ENCODE data around the gene CETP.
"Not testable (repeated sequence)": the region's sequence is repeated elsewhere in the genome, so short reads cannot be mapped to it uniquely, and the experiment has no call there.

The CETP gene

DNA sequence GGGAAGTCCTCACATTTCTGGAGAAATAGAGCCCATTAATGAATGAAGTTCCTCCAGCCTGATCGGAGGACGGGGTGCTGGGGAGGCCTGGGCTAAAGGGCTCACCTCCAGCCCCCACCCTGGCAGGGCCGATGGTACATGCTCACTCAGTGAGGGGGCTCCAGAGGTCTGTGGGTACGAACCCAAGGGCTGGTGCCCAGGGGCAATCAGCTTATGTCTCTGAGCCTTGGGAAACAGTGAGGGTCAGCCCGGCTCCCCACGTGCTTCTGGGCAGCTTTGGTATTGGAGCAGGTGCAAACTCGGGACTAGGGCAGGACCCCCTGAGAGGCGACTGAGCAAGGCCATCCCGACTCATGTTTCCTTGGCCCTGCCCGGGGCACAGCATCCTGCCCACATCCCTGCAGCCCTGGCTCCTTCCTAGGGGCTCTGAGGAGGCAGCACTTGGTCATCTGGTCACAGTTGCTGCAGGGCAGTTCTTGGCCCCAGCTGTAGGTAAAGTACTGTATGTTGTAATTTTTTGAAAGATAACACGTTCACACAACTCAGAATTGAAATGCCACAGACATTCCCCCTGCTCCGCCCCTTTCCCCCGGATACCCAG lies 969 bp upstream of the CETP start:
- no peak for DNase-seq

DNA sequence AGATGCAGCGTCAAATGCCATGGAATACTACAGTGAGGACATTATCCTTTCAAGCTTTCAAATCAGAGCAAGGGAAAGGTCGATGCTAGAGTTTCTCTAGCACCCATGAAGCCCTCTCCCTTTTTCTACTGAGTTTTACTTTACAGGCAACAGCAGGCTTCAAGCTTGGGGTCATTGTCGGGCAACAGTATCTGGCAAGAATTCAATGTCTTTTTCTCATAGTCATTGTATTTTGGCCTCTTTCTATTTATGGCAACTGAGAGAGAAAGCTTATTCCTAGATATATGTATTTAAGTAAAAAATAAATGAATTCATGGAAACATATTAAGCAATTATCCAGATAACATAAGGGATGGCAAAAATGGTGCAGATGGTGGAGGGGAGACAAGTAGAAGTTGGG lies 364 bp upstream of the CETP start:
- no peak for DNase-seq

DNA sequence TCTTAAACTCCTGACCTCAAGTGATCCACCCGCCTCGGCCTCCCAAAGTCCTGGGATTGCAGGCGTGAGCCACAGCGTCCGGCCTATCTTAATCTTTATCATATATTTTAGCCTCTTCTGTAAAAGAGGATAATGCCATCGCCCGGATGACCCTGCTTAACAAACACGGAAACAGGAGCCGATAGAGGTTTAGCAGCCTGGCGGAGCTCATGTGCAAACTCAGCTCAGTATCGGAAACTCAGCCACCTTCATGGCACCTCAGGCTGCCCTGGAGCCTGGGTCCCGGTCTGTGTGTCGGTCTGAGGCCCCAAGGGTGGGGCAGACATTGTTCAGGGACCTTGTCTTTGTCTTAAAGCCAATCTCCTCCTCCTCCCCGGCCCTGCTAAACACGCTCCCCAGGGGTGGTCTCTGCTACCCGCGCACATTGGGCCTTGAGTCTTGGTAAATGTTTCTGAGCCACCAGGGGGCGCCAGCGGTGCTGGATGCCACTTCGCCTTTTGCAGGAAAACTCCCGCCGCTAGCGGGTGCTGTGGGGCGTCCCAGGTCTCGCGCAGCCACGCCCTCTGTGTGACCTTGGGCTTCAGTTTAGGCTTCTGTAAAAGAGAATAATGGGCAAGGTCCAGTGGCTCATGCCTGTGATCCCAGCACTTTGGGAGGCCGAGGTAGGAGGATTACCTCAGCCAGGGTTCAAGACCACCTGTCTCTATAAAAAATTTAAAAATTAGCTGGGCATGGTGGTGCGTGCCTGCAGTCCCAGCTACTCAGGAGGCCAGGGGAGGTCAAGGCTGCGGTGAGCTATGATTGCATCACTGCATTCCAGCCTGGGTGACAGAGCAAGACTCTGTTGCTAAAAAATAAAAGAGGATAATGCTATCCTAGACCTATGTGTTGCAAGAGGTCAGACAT lies 2.7 kb downstream of the CETP start:
- peak; percentile 59 for DNase-seq

DNA sequence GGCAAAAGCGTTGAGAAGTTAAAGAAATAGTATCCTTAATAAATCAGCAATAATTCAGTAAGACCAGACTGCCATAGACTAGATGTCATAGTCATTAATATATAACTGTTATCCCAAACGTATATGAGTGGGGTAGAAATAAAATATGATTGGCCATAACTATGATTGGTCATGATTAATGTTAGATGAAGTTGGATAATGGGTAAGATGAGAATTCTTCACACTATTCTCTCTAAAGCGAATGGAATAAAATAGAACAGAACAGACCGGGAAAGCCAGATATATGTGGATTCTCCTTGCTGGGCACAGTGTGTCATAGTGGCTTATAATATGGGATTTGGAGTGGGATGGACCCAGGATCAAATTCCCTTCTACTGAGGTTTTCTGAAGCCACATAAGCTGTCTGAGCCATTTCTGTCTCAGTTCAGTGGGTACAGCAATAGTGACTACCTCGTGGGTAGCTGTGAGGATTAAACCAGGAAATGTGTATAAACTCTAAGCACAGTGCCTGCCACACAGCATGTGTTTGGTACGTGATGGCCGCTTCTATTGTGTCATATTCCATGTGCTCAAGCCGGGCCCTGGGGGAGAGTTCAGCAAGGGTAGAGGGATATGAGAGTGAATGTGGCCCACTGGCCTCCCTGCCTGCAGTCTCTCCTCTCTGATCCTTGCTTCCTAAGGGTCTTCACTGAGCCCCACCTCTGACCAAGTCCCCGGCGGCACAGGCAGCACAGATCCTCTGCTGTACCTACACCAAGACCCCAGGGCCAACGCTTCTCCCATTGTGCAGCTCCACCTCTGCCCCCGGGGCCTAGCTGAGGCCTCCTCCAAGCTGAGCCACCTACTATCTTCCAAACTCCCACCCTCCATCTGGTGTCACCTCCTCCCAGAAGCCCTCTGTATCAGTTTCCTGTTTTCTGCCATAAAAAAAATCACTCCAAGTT lies 3.7 kb downstream of the CETP start:
- no peak for DNase-seq

DNA sequence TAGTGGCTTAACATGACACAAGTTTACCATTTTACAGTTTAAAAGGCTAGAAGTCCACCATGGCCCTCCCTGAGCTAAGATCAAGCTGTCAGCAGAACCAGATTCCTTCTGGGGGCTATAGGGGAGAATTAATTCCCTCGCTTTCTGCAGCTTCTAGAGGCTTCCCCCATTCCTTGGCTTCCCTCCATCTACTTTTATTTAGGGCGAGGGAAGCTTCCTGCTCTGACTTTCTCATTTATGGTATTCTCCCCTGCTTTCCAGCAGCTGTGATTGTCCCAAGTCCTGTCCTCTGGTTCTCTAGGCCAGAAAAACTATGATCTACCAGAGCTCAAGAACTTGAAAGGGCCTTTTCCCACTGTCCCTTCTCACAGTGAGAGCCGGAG lies 4.3 kb downstream of the CETP start:
- DNase-seq, result no peak

DNA sequence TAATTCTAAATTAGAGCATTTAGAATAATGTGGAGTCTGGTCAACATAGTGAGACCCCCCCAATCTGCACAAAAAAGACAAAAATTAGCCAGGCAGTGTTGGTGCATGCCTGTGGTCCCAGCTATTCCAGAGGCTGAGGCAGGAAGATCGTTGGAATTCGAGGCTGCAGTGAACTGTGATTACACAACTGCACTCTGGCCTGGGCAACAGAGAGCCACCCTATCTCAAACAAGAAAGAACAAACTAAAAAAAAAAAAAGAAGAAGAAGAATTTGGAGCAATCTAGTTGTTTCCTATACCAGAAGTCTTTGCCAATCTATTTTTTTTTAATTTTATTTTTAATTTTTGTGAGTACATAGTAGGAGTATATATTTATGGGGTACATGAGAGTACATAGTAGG lies 6.0 kb downstream of the CETP start:
- DNase-seq, result no peak

DNA sequence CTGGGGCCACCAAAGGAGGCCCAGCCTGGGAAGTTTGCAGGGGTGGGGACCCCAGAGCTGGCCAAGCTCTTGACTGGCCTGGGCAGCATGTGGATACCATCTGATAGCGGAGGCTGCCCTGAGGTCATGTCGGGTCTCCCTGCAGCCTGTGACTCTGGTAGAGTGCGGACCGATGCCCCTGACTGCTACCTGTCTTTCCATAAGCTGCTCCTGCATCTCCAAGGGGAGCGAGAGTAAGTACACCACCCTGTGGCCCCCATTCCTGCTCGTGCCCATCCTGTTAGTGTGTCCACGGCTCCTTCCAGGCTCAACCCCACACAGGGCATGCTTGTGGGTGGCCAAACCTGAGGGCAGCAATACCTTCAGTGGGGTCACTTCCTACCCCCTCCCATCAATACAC lies 8.0 kb downstream of the CETP start:
- no peak for DNase-seq

DNA sequence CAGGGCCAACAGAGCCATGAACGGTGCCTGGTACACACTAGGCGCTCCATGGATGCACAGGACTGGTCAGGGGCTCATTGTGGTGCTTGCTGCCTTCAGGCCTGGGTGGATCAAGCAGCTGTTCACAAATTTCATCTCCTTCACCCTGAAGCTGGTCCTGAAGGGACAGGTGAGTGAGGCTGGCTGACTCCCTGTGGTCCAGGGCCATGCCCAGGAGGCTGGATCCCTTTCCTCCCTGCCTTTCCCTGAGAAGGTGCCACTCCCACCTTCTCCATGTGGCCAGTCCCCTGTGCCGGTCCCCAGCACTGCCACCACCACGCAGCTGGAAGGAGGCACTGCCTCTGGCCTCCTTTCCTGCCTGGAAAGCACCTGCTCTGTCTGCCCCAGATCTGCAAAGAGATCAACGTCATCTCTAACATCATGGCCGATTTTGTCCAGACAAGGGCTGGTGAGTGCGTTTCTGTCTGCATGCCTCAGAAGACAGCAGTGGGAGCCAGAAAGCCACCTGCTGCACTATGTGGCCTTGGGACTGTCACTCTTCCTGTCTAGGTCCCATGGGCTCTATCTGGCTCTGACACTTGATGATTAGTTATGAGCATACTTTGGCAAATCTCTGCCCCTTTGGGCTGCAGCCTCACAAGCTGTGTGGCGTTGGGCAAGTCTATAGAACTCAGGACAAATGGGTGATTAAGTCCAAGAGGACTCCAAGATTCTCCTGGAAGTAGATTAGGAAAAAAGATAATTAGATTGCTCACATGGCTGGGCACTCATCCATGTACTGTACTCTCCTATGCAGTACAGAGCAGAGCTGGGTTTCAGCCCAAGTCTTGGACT lies 9.4 kb downstream of the CETP start:
- no peak for DNase-seq

DNA sequence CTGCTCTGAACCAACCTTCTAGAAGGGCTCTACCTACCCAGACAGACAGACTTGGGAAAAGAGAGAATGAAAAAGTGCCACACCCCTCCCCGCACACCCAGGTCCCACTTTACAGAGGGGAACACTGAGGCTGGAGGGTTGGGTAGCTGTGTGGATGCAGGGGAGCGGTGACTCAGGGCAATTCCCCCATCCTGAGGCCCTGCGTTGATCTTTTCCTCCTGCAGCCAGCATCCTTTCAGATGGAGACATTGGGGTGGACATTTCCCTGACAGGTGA lies 10.0 kb downstream of the CETP start:
- no peak for DNase-seq

DNA sequence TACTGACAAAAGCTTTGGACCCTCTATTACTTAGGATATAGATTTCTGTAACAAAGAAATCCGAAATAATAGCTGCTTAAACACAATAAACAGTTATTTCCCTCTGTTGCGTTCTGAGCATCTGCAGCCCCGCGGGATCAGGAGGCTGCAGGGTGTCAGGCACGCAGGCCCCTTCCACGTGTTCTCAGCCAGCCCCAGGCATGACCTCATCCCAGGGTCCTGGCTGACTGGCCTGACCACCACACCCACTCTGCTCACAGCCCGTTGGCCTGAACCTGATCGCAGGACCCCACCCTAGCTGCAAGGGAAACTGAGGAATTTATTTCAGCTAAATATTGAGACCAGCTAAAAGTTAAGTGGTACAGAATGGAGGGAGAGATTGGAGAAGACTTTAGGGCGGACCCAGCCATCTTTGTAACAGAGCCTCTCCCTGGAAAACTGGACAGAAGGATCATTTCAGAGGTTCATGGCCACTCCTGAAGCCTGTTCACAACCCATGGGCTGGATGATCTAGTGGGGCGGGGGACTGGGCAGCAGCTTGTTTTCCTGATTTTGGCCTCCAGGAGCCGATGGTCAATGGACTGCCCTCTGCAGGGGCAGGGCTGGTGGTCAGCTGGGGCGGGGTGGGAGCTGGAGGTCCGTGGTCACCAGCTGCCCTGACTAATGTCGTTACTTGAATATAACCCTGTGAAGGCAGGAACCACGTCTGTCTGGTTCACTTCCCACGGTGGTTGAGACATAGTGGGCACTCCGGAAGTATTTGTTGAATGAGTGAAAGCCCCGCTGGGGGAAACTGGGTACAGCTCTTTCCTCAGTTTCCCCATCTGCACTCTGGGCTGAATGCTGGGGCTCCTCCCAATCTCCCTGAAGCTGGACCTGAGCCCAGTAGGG lies 10.9 kb downstream of the CETP start:
- no peak for DNase-seq

DNA sequence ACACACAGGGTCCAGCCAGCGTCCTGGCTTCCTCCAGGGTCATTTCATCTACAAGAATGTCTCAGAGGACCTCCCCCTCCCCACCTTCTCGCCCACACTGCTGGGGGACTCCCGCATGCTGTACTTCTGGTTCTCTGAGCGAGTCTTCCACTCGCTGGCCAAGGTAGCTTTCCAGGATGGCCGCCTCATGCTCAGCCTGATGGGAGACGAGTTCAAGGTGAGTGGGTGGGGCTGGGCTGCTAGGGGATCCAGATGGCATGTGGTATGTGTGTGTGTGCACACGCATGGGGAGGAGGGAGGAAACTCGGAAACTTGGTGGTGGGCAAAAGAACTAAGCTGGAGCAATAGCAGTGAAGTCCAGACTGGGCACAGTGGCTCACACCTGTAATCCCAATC lies 11.5 kb downstream of the CETP start:
- no peak for DNase-seq

DNA sequence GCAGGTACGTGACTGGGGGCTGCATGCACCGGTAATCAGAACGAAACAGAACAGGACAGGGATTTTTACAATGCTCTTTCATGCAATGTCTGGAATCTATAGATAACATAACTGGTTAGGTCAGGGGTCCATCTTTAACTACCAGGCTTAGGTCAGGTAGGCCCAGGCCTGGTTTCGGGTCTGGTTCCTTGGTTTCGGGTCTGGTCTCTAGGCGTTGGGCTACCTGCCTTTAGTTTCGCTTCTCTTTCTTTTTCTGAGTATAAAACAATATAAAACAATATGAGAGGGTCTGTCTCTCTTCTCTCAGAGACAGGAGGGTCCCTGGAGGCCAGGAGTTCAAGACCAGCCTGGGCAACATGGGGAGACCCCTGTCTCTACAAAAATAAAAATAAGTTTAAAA lies 12.1 kb downstream of the CETP start:
- DNase-seq, result not testable (repeated sequence)

DNA sequence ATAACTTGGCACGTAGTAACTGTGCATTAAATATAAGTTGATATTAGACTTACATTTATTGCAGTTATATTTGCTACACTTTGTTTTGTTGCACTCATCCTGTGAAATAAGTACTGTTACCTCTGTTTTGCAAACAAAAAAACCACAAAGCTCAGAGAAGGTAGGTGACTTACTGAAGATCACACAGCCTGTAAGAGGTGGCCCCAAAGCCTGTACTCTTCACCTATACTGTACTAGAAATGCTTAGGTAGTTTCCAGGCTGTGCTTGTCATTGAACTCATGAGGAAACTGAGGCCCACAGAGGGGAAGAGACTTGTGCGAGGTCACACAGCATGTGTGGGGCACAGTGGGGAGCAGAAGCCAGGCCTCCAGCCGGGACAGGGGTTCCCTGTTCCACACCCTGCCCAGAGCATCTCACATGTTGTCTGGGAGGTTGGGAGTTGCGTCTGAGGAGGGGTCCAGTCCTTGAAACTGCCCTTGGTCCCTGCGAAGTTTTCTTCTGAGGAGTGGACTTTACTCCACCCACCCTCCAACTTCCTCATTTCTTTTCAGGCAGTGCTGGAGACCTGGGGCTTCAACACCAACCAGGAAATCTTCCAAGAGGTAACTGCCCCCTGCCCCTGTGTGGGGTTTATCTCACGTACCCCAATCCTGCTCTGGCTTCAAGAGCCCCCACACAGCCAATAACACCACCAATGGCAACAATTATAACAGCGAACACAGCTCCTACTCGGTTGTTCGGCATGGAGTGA lies 13.0 kb downstream of the CETP start:
- no peak for DNase-seq

DNA sequence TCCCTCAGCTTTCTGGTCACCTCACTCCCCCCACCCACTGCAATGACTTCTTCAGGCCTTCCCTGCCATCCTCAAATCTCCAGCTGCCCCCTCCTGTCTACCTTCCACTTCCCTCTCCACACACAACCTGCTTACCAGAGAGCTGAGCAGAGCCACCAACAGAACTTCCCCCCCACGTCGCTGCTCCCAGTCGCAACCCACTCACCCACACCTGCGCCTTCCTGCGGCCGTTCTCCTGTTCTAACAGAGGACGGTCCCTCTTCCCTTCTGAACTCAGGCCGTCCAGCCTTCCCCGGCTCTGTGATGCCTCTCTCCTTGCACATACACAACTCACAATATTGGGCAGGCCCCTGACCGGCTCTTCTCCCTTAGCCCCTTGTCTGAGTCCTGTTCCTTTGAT lies 14.0 kb downstream of the CETP start:
- no peak for DNase-seq

DNA sequence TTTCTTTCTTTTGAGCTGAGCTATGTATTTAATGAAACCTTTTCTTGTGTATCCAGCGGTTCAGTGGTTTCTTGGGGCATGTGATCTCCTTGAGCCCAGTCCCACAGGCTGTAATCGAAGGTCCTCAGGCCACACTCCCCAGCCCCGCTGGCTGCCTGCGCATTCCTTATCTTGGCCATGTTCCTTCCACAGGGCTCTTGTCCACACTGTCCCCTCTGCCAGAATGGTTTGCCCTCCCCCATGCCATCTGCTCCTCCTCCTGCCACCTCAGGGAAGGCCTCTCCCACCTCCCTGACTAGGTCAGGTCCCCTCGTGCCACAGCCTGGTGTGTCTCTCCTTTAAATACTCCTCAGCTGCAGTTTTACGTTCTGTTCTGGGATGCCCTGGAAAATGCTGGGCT lies 15.5 kb downstream of the CETP start:
- no peak for DNase-seq

DNA sequence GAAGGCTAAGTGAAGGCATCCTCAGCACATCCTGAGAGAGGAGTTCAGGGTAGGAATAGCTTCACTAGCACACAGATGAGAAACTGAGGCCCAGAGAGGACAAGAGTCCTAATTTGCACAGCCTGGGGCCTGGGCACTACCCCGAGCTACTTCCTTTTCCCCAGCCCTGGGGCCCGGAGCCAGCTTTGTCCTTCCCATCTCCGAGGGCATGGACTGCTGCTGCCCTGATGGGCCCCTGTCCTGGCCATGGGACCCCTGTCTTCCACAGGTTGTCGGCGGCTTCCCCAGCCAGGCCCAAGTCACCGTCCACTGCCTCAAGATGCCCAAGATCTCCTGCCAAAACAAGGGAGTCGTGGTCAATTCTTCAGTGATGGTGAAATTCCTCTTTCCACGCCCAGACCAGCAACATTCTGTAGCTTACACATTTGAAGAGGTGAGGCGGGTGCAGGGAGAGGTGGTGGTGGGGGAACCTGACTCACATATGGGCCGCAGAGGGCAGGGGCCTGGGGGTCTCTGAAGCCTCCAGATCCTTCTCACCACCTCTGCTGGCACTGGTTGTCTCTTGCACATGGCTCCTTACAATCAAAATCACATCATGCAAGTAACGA lies 16.2 kb downstream of the CETP start:
- DNase-seq, result no peak

DNA sequence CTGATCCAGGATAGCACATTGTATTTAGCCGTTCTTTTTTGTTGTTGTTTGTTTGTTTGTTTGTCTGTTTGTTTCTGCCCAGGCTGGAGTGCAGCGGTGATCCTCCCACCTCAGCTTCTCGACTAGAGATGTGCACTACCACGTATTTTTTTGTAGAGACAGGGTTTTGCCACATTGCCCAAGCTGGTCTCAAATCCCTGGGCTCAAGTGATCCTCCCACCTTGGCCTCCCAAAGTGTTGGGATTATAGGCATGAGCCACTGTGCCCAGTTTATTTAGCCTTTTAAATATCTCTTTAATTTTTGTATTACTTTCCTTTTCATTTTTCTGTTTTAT lies 18.4 kb downstream of the CETP start:
- DNase-seq, result no peak

DNA sequence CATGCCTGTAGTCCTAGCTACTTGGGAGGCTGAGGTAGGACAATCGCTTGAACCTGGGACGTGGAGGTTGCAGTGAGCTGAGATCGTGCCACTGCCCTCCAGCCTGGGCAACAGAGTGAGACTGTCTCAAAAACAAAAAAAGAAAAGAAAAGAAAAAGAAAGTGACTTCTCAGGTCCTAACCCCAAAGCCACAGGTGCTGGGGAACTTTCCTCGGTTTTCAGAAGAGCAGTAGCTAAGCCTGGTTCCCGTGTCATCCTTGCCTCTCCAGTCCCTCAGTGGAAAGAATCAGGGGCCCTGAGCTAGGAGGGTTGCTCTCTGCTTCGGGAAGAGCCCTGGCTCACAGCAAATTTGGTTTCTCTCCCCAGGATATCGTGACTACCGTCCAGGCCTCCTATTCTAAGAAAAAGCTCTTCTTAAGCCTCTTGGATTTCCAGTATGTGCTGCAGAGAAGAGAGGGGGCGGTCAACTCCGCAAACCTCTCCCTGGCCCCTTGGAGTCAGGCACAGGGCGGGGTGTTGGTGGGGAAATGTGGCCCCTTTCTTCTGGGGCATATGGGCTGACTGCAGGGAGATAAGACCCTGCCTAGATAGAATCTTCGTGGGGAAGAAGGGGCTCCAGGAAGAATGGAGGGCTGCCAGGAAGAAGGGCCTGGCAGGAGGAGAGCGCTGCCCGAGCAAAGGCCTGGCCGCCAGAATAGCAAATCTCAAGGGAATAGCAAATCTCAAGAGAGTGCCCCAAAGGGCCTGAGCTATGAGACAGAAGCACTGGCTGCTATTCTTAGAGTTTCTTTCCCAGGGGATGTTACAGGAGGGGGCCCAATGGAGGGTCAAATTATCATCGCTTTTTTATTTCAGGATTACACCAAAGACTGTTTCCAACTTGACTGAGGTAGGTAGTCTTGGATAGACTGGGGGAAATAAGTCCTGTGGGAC lies 19.3 kb downstream of the CETP start:
- no peak for DNase-seq

DNA sequence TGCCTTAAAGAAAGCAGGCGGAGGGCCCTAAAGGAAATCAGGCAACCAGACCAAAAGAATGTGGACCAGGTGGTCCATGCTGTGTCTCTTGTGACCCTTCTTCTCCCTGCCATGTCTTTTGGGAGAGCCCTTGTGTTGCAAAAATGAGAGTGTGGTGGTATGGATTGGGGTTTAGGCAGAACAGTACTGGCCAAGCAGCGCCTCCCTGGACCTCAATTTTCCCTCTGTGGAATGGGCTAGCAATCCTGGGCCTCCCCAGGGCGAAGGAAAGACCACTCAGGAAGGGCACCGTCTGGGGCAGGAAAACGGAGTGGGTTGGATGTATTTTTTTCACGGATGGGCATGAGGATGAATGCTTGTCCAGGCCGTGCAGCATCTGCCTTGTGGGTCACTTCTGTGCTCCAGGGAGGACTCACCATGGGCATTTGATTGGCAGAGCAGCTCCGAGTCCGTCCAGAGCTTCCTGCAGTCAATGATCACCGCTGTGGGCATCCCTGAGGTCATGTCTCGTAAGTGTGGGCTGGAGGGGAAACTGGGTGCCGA lies 20.1 kb downstream of the CETP start:
- DNase-seq, result no peak

All from fibroblast of skin of right quadriceps (primary cell).